ENCODE measurements around the gene KCNIP1.

KCNIP1 gene

DNA sequence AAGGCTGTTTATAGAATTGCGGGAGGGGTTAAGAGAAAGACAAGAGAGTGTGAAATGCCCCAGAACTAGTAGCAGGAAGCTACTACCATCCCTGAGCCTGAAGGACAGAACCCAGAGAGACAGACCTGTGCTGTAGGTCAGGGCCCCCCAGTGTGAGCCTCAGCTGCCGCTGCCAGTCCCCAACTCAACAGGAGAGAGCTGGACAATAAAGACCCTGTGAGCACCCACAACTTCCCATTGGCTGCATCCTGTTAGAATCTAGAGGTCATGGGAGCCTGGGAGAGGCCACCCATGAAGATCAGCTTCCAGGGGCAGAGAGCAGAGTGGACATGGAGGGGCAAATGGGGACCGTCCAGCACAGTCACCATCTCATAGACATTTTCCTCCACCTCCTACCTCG lies 152.5 kb downstream of the KCNIP1 start:
- TF ChIP-seq GATA2 (IDR thresholded peaks at IDR 0.05; ENCODE audit: low read depth, low read length) (no peak), GATA3 (IDR thresholded peaks at IDR 0.05; ENCODE audit: low read depth, low read length) (no peak)

DNA sequence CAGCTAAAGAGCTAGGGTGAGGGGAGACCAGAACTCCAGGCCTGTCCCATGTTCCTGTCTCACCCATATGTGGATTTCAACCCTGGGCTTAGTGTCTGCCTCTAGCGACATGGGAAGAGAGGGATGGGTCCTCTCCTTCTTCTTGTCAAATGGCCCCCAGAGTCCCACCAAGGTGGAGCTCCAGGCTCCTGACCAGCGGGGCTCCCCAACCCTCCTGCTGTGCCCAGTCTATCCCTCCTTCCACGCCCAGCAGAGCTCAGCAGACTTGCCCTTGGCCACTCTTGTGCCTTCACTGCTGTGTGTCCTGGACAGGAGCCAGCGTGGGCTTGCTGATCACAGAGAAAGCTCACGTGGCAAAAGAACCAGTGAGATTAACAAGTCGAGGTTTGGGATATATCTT lies 156.7 kb downstream of the KCNIP1 start:
- TF ChIP-seq GATA3 (IDR thresholded peaks at IDR 0.05; ENCODE audit: low read depth, low read length): no peak
- no peak for TF ChIP-seq GATA2 (IDR thresholded peaks at IDR 0.05; ENCODE audit: low read depth, low read length)

DNA sequence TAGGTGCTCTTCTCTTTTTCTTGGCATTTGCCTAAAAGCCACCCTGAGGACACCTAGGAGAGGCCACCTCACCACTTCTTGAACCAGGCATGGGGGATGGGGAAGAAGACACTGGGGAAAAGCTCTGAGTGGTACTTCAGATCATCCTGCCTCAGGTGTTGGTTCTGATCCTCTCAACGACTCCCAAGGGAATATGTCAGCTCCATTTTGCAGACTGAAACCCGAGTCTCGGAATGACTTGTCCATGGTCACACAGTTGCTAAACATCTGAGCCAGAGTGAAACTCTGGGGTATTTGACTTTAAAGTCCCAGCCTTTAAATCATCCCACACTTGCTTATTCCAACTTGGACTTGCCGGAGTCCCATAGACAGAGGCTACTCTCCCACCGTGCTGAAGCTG lies 159.1 kb downstream of the KCNIP1 start:
- TF ChIP-seq GATA2 (IDR thresholded peaks at IDR 0.05; ENCODE audit: low read depth, low read length) (no peak), GATA3 (IDR thresholded peaks at IDR 0.05; ENCODE audit: low read depth, low read length) (no peak)

DNA sequence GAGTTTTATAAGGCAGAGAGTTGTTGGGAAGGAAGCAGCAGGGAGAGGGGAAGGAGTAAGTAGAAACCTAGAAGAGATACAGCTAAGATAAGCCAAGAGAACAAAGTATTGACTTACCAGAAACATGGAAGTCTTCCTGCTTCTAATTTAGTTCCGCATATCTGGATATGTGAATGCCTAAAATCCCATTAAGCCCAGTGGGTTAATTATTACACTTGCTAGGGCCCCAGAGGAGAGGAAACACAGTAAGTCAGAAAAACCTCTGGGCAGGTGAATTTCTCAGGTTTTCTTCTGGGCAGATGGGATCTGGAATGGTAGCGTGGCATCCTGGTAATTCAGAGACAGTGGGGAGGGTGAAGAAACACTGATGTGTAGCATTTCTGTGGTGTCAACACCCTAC lies 175.0 kb downstream of the KCNIP1 start:
- TF ChIP-seq GATA2 (IDR thresholded peaks at IDR 0.05; ENCODE audit: low read depth, low read length): no peak
- TF ChIP-seq GATA3 (IDR thresholded peaks at IDR 0.05; ENCODE audit: low read depth, low read length): no peak

DNA sequence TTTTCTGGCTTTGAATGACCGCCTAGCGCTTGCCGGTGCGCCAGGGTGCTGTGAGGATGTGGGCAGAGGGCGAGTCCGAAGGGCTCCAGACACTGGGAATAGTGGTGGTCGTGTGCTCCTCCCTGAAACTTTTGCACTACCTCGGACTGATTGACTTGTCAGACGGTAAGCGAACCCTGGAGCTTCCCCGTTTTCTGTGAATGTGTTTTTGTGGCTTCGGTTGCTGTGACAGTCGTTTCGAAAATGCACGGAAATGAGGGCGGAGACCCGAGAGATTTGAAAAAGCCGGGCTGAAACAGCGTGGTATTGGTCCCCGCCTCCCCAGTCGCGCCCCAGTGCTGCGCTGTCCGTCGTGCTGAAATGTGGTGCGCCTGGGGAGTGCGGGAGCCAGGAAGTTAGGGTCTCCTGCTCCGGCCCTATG lies 177.2 kb downstream of the KCNIP1 start:
- TF ChIP-seq GATA3 (IDR thresholded peaks at IDR 0.05; ENCODE audit: low read depth, low read length) (no peak), GATA2 (IDR thresholded peaks at IDR 0.05; ENCODE audit: low read depth, low read length) (no peak)

DNA sequence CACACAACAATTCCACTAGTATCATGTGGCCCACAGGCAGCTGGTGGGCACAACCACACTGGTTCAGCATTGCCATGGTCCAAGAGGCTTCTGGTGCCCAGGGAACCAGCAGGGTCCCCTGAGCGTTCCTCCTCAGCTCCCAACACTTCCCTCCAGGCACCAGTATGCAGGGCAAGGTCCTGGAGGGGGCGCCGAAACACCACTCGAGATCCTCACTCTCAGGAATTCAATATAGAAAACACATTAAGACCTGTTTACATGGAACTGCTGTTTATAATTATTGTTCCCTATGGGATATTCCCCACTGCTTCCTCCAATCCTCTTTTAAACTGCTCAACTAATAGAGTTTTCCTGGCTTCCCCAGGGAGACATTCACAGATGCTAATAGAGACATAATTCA lies 187.8 kb downstream of the KCNIP1 start:
- TF ChIP-seq GATA3 (IDR thresholded peaks at IDR 0.05; ENCODE audit: low read depth, low read length) (no peak), GATA2 (IDR thresholded peaks at IDR 0.05; ENCODE audit: low read depth, low read length) (no peak)

DNA sequence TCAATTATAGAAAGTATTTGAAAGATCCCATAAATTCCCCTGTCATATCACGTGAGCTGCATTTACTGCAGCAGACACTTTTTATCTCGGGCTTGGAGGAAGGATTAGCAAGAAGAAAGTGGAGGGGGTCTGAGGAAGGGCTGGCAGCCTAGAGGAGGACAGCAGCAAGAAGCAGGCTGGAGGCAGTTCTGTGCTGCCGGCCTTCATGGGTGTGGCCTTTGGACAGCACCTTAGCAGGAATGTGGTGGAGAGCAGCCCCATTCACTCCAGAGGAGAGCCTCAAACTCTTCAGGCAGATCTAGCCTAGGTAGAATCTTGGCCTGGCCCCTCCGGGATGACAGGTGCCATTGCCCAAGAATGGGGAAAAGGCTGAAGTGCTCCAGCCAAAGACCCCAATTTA lies 189.9 kb downstream of the KCNIP1 start:
- TF ChIP-seq GATA3 (IDR thresholded peaks at IDR 0.05; ENCODE audit: low read depth, low read length): no peak
- TF ChIP-seq GATA2 (IDR thresholded peaks at IDR 0.05; ENCODE audit: low read depth, low read length): no peak

DNA sequence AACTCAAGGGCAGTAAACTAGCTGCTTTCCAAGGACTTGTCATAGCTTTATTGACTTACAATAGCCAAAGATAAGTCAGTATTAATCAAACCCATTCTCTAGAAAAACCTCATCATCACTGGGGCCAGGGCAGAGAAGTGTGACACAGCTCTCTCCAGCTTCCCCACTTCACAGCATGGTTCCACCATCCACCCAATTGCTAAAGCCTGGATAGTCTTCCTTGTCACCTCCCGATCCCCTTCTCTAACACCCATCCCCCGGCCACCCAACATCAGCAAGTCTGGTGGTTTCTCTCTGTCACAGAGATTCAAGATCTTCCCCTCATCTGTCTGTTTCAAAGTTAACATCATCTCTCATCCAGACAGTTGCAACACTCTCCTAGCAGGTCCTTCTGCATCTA lies 191.1 kb downstream of the KCNIP1 start:
- TF ChIP-seq GATA3 (IDR thresholded peaks at IDR 0.05; ENCODE audit: low read depth, low read length) (no peak), GATA2 (IDR thresholded peaks at IDR 0.05; ENCODE audit: low read depth, low read length) (no peak)

DNA sequence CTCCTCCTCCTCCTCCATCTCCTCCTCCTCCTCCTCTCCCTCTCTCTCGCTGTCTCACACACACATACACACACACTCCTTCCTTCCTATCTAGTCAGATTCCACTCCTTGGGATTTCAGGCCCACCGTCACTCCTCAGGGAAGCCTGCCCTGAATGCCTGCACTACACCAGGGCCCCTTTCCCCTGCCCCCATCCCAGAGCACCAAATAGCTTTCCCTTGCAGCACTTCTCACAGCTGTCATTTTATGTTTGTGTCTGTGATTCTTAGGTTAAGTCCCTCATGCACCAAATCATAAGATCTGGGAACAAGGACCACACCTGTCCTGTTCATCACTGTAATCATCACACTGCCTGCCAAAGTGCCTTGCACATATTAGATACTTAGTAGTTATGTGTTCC lies 193.2 kb downstream of the KCNIP1 start:
- TF ChIP-seq GATA3 (IDR thresholded peaks at IDR 0.05; ENCODE audit: low read depth, low read length) (no peak), GATA2 (IDR thresholded peaks at IDR 0.05; ENCODE audit: low read depth, low read length) (no peak)

DNA sequence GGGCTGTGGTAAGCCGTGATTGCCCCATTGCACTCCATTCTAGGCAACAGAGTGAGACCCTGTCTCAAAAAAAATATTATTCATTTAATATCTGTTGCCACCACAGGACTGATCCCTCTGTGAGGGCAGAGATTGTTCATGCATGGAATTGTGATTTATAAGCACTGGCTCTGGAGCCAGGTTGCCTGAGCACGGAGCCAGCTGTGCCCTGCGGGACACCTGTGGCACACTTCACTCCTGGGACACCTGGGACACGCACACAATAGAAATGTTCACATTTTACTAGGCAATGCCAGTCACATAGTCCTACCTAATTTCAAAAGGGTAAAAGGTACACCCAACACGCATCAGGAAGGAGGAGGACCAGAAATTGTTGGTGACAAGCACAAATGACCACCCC lies 196.7 kb downstream of the KCNIP1 start:
- TF ChIP-seq GATA3 (IDR thresholded peaks at IDR 0.05; ENCODE audit: low read depth, low read length) (no peak), GATA2 (IDR thresholded peaks at IDR 0.05; ENCODE audit: low read depth, low read length) (no peak)

DNA sequence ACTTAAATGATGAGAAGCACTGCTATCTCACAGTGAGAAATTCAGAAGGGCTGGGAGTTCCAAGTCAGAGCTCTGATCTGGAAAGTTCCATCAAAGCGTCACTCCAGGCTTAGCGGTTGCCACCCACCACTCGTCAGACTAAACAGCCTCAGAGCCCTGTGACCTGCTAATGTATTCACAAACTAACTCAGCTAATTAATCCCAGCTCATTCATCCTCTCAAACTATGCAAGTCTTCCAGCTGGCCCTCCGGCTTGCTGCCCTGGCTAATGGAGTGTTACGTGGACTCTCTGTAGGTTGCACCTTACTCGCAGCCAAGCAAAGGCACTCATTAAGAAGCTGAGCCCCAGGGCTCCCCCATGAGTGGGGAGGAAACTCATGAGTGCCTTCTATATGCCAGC lies 197.5 kb downstream of the KCNIP1 start:
- TF ChIP-seq GATA3 (IDR thresholded peaks at IDR 0.05; ENCODE audit: low read depth, low read length): no peak
- no peak for TF ChIP-seq GATA2 (IDR thresholded peaks at IDR 0.05; ENCODE audit: low read depth, low read length)

DNA sequence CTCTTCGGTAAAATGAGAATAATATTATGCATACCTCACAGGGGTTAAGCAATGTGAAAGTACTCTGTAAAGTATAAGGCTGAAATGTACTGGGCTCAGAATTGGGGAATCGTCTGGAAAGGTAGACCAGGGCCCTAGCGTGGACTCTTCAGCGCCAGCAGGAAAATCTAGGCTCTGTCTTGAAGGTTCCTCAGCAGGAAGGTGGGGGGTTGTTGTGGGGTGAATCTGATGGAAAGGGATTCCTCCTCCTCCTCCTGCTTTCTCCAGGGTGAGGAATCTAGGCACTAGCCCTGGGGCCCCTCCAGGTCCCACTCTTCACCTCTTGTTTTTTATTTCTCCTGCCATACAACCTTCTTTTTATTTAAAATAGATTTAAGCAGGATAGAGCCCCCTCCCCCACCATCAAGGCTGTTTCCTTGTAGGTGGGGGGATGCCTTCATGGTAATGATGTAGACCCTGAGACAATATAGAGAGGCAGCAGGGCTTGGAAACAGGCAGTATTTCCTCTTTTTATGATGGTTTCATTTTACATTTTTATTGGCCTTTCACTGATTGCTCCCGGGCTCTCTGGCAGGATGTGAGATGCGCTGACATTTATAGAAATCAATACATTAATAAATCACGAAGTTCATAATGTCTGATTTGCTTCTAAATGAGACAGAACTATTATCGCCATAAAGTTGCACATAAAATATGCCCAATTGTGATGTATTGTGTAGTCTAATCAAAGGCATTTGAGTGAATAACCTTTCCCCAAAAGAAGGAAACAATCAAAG lies 200.8 kb downstream of the KCNIP1 start:
- no peak for TF ChIP-seq GATA3 (IDR thresholded peaks at IDR 0.05; ENCODE audit: low read depth, low read length)
- TF ChIP-seq GATA2 (IDR thresholded peaks at IDR 0.05; ENCODE audit: low read depth, low read length): no peak

DNA sequence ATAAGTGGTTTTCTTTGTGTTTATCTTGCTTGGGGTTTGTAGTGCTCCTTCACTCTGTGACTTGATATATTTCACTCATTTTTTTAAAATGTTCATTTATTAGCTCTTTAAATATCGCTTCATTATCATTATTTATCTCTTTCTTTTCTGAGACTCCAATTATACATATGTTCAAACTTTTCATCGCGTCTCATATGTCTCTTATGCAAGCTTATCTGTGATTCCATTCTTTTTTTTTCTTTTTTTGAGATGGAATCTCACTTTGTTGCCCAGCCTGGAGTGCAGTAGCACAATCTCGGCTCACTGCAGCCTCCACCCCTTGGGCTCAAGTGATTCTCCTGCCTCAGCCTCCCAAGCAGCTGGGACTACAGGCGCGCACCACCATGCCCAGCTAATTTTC lies 205.8 kb downstream of the KCNIP1 start:
- TF ChIP-seq GATA2 (IDR thresholded peaks at IDR 0.05; ENCODE audit: low read depth, low read length) (no peak), GATA3 (IDR thresholded peaks at IDR 0.05; ENCODE audit: low read depth, low read length) (no peak)

DNA sequence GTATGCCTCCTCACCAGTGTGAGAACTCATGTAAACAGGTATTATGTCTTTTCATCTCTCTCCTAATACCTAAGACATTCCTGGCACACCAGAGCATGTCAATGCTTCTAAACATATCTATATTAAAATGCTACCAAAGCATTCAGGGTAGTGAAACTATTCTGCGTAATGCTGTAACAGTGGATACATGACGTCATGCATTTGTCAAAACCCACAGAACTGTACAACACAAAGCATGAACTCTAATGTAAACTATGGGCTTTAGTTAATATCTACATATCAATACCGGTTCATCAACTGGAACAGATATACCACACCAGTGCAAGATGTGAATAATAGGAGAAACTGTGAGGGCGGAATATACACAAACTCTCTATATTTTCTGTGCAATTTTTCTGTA lies 207.5 kb downstream of the KCNIP1 start:
- no peak for TF ChIP-seq GATA3 (IDR thresholded peaks at IDR 0.05; ENCODE audit: low read depth, low read length)
- no peak for TF ChIP-seq GATA2 (IDR thresholded peaks at IDR 0.05; ENCODE audit: low read depth, low read length)

DNA sequence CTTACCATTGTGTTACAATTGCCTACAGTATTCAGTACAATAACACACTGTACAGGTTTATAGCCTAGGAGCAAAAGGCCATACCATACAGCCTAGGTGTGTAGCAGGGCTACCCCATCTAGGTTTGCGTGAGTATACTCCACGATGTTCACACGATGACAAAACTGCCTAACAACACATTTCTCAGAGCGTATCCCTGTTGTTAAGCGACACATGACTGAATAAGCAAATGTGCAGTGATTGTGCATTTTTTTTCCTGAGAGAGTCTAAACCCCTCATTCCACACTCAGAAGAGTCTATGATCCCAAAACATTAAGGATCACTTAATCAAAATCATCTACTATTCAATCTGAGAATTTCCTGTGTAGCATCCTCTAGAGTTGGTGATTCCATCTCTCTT lies 211.3 kb downstream of the KCNIP1 start:
- TF ChIP-seq GATA2 (IDR thresholded peaks at IDR 0.05; ENCODE audit: low read depth, low read length) (no peak), GATA3 (IDR thresholded peaks at IDR 0.05; ENCODE audit: low read depth, low read length) (no peak)

DNA sequence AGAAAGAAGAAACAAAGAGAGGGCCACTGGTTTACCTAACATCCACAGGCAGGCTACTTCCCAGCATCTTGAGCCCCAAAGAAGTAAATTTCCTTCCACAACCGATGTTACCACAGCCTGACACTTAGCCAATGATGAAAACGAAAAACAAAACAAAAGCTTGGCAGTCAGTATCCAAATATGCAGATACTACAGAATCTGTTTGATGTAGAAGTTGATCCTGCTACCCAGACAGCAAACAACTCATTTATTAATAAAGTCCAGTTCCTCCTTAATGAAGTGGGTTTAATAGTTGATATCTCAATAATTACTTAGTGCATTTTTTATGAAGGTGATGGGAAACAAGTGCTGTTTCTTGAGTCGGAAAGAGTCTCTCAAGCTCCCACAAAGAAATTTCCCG lies 212.6 kb downstream of the KCNIP1 start:
- no peak for TF ChIP-seq GATA2 (IDR thresholded peaks at IDR 0.05; ENCODE audit: low read depth, low read length)
- TF ChIP-seq GATA3 (IDR thresholded peaks at IDR 0.05; ENCODE audit: low read depth, low read length): no peak

Measured in SH-SY5Y (cell line).